Mucosa of rectum (tissue), 2 donors: ENCODE data around the gene UNC13C.
A peak's percentile ranks its signal among the peaks of the same experiment; 100 is the strongest.
"Not testable (repeated sequence)": the region's sequence is repeated elsewhere in the genome, so short reads cannot be mapped to it uniquely, and the experiment has no call there.

ENCODE experiments used
- H3K27ac ChIP-seq, 2 donors: one replicate each; pipeline ENCODE4 v1.7.0; 2013; ENCODE audit warnings: inconsistent platforms in 2 of 2, low read depth in 2 of 2, low read length in 2 of 2
- H3K27me3 ChIP-seq, 2 donors: one replicate each; pipeline ENCODE4 v1.7.0; 2013; ENCODE audit warnings: low read length in 2 of 2; ENCODE audit not compliant: control insufficient read depth in 2 of 2, insufficient read depth in 2 of 2
- H3K36me3 ChIP-seq, 2 donors: one replicate each; pipeline ENCODE4 v1.7.0; 2013; ENCODE audit warnings: low read length in 2 of 2; ENCODE audit not compliant: control insufficient read depth in 2 of 2, insufficient read depth in 2 of 2
- H3K4me1 ChIP-seq, 2 donors: one replicate each; pipeline ENCODE4 v1.7.0; 2013; ENCODE audit warnings: low read length in 2 of 2, mild to moderate bottlenecking in 1 of 2; ENCODE audit not compliant: control insufficient read depth in 2 of 2, insufficient read depth in 2 of 2
- H3K4me3 ChIP-seq, 2 donors: one replicate each; pipeline ENCODE4 v1.7.0; 2013; ENCODE audit warnings: low read length in 2 of 2
- H3K9ac ChIP-seq, 2 donors: one replicate each; pipeline ENCODE4 v1.7.0; 2013; ENCODE audit warnings: low read length in 2 of 2, low read depth in 1 of 2, mild to moderate bottlenecking in 1 of 2
- H3K9me3 ChIP-seq, 2 donors: one replicate each; pipeline ENCODE4 v1.7.0; 2013; ENCODE audit warnings: low read length in 2 of 2; ENCODE audit not compliant: control insufficient read depth in 2 of 2
- donor health status: healthy.
- donor health status: Normal muscosa, but diverticular disease.

Gene UNC13C

GRCh38 chr15:53978253-53978906 lies at the start of gene UNC13C:
TSS of gene UNC13C (plus strand) at chr15:53978441. CDS start at chr15:54012904, 34,463 bp downstream.
- no peak within 1 kb of the TSS for H3K27ac ChIP-seq
- no peak within 1 kb of the TSS for H3K9ac ChIP-seq
- peaks cover 0 to 2% of the 10 kb centered on the region in 2 donors for H3K4me1 ChIP-seq

GRCh38 chr15:53936137-53936536 lies 42.1 kb upstream of the UNC13C start:
- Histone ChIP-seq H3K9me3 (peaks cover 0 to 2% of the 10 kb centered on the region in 2 donors), H3K4me3 (no peak overlapping the region), H3K36me3 (no peaks in the 10 kb centered on the region), H3K4me1 (no peaks in the 10 kb centered on the region), H3K27ac (no peak overlapping the region), H3K27me3 (no peaks in the 10 kb centered on the region), H3K9ac (no peak overlapping the region)

More at GRCh38 chr15:53978253-53978906, at the start of gene UNC13C:
- Histone ChIP-seq H3K9me3 (no peaks in the 10 kb centered on the region), H3K27me3 (peaks cover 0 to 16% of the 10 kb centered on the region in 2 donors), H3K36me3 (no peaks in the 10 kb centered on the region), H3K4me3 (peak within 1 kb of the TSS; percentile 33 to 44)

GRCh38 chr15:53937632-53938031 lies 40.6 kb upstream of the UNC13C start:
- not testable (repeated sequence) for H3K4me3 ChIP-seq, H3K4me1 ChIP-seq, H3K9ac ChIP-seq, H3K27ac ChIP-seq, H3K36me3 ChIP-seq, H3K9me3 ChIP-seq, H3K27me3 ChIP-seq

- H3K4me3 ChIP-seq: no peak overlapping the region
- H3K9me3 ChIP-seq: peaks cover 0 to 4% of the 10 kb centered on the region in 2 donors
- H3K9ac ChIP-seq: no peak overlapping the region
- no peak overlapping the region for H3K27ac ChIP-seq
- no peaks in the 10 kb centered on the region for H3K36me3 ChIP-seq
- no peaks in the 10 kb centered on the region for H3K27me3 ChIP-seq
- H3K4me1 ChIP-seq: no peaks in the 10 kb centered on the region
Measured at GRCh38 chr15:53950572-53950971, 27.7 kb upstream of the UNC13C start.

- no peaks in the 10 kb centered on the region for H3K9me3 ChIP-seq
- no peak overlapping the region for H3K27ac ChIP-seq
- H3K36me3 ChIP-seq: no peaks in the 10 kb centered on the region
- no peak overlapping the region for H3K9ac ChIP-seq
- no peaks in the 10 kb centered on the region for H3K4me1 ChIP-seq
- H3K4me3 ChIP-seq: no peak overlapping the region
- H3K27me3 ChIP-seq: no peaks in the 10 kb centered on the region
Measured at GRCh38 chr15:53955396-53955795, 22.8 kb upstream of the UNC13C start.

- H3K27ac ChIP-seq: no peak overlapping the region
- H3K4me3 ChIP-seq: no peak overlapping the region
- no peaks in the 10 kb centered on the region for H3K9me3 ChIP-seq
- no peaks in the 10 kb centered on the region for H3K27me3 ChIP-seq
- H3K4me1 ChIP-seq: no peaks in the 10 kb centered on the region
- H3K36me3 ChIP-seq: no peaks in the 10 kb centered on the region
- H3K9ac ChIP-seq: no peak overlapping the region
Measured at GRCh38 chr15:53962646-53963561, 15.3 kb upstream of the UNC13C start.

- no peak overlapping the region for H3K4me3 ChIP-seq
Measured at GRCh38 chr15:53963801-53964200, 14.4 kb upstream of the UNC13C start.

GRCh38 chr15:53974121-53974520 lies 4.1 kb upstream of the UNC13C start:
- H3K27ac ChIP-seq: no peak overlapping the region
- H3K9me3 ChIP-seq: no peaks in the 10 kb centered on the region
- H3K4me1 ChIP-seq: peaks cover 0 to 2% of the 10 kb centered on the region in 2 donors
- H3K9ac ChIP-seq: no peak overlapping the region
- H3K27me3 ChIP-seq: peaks cover 0 to 11% of the 10 kb centered on the region in 2 donors
- no peaks in the 10 kb centered on the region for H3K36me3 ChIP-seq
- no peak overlapping the region for H3K4me3 ChIP-seq

More at GRCh38 chr15:53963801-53964200, 14.4 kb upstream of the UNC13C start:
- H3K27ac ChIP-seq: no peak overlapping the region
- no peaks in the 10 kb centered on the region for H3K27me3 ChIP-seq
- no peaks in the 10 kb centered on the region for H3K4me1 ChIP-seq
- H3K9ac ChIP-seq: no peak overlapping the region
- no peaks in the 10 kb centered on the region for H3K36me3 ChIP-seq
- H3K9me3 ChIP-seq: no peaks in the 10 kb centered on the region

GRCh38 chr15:53974813-53975212 lies 3.4 kb upstream of the UNC13C start:
- no peak overlapping the region for H3K27ac ChIP-seq
- H3K27me3 ChIP-seq: peaks cover 0 to 16% of the 10 kb centered on the region in 2 donors
- H3K36me3 ChIP-seq: no peaks in the 10 kb centered on the region
- no peaks in the 10 kb centered on the region for H3K9me3 ChIP-seq
- H3K9ac ChIP-seq: no peak overlapping the region
- H3K4me3 ChIP-seq: no peak overlapping the region
- H3K4me1 ChIP-seq: peaks cover 0 to 2% of the 10 kb centered on the region in 2 donors

- no peak overlapping the region for H3K27ac ChIP-seq
- no peak overlapping the region for H3K9ac ChIP-seq
- no peaks in the 10 kb centered on the region for H3K36me3 ChIP-seq
- H3K4me1 ChIP-seq: peaks cover 0 to 2% of the 10 kb centered on the region in 2 donors
- H3K27me3 ChIP-seq: peaks cover 0 to 16% of the 10 kb centered on the region in 2 donors
- no peak overlapping the region for H3K4me3 ChIP-seq
- H3K9me3 ChIP-seq: no peaks in the 10 kb centered on the region
Measured at GRCh38 chr15:53976844-53977392, 1.3 kb upstream of the UNC13C start.
